Ishikawa (cell line): ENCODE data around the gene CERS3.

Experiments used
- CEBPB ChIP-seq: IDR thresholded peaks from 2 replicates; pipeline ENCODE4 v1.6.1; 2012
- CREB1 ChIP-seq: IDR thresholded peaks from 2 replicates; pipeline ENCODE4 v1.6.1; 2012; ENCODE audit warnings: low read depth
- EGR1 ChIP-seq: IDR thresholded peaks from 2 replicates; pipeline ENCODE4 v1.6.1; 2012
- EP300 ChIP-seq: IDR thresholded peaks from 2 replicates; pipeline ENCODE4 v1.6.1; 2012; ENCODE audit warnings: borderline replicate concordance
- FOXM1 ChIP-seq: IDR thresholded peaks from 2 replicates; pipeline ENCODE4 v1.6.1; 2012; ENCODE audit warnings: low read depth, borderline replicate concordance
- NFIC ChIP-seq: IDR thresholded peaks from 2 replicates; pipeline ENCODE4 v1.6.1; 2012
- RAD21 ChIP-seq: IDR thresholded peaks from 2 replicates; pipeline ENCODE4 v1.6.1; 2012; ENCODE audit warnings: low read depth
- TAF1 ChIP-seq: IDR thresholded peaks from 2 replicates; pipeline ENCODE4 v1.6.1; 2012; ENCODE audit warnings: low read depth, mild to moderate bottlenecking
- TCF12 ChIP-seq: IDR thresholded peaks from 2 replicates; pipeline ENCODE4 v1.6.1; 2012; ENCODE audit warnings: low read depth
- TEAD4 ChIP-seq: IDR thresholded peaks from 2 replicates; pipeline ENCODE4 v1.6.1; 2012
- YY1 ChIP-seq: IDR thresholded peaks from 2 replicates; pipeline ENCODE4 v1.6.1; 2012; ENCODE audit warnings: low read depth
- ZBTB7A ChIP-seq: IDR thresholded peaks from 2 replicates; pipeline ENCODE4 v1.6.1; 2012; ENCODE audit warnings: low read depth
- TF ChIP-seq, protein P1 (sequence below): IDR thresholded peaks from 2 replicates; pipeline ENCODE4 v1.6.1; 2012
- TF ChIP-seq, protein P2 (sequence below): IDR thresholded peaks from 2 replicates; pipeline ENCODE4 v1.6.1; 2012; ENCODE audit warnings: low read depth, mild to moderate bottlenecking
- TF ChIP-seq, protein P3 (sequence below): IDR thresholded peaks from 2 replicates; pipeline ENCODE4 v1.6.1; 2012

Gene CERS3

DNA sequence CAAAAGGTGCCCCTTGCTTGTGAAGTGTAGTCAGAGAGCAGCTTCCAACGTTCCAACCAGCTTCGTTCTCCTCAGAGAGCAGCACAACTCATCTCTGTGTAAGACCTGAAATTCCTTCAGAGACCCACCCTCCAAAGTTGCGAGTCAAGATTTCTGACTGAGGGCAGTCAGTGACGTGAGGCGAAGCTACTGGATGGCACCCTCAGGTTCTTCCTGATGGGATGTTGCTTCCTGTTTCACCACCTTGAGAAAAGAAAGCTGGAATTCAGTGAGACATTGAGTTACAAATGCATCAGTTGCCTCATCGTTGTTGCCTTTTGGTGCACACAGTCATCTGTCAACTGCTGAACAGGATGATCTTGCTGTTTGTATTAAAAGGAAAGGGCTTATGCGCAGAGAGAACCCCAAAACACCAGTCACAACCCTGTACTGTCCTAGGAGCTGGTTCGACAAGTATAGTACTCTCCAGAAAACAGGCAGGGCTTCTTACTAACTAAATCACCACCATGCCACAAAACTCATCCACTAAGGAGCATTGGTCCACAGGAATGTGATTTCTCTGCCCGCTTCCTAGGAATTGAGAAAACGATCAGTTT, at the start of gene CERS3:
Gene CERS3, minus strand, starts transcription at position 118 of the 596 bp plus-strand sequence. CDS start 27,101 bp downstream, outside the sequence.
- TF ChIP-seq, protein P1, sequence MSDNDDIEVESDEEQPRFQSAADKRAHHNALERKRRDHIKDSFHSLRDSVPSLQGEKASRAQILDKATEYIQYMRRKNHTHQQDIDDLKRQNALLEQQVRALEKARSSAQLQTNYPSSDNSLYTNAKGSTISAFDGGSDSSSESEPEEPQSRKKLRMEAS: no peak
- TF ChIP-seq TCF12: no peak
- no peak for TF ChIP-seq YY1
- no peak for TF ChIP-seq ZBTB7A
- TF ChIP-seq CREB1: no peak
- TF ChIP-seq TEAD4: no peak
- no peak for TF ChIP-seq TAF1

DNA sequence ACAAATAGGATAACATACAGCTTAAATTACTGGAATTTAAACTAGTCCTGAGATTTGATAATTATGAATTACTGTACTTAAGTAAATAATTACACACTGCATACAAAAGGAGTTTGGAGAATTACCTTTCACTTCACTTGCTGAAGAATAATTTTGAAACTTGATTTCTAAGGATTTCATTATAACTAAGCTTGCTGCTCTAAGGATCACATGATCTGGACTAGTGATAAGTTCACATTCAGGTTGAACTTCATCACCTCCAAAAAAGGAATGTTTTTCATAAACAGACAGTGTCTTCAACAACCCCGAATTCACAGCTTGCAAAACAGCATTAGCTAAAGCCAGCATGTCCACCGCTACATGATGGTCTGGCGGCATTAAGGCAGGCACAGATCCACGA, 44.8 kb upstream of the CERS3 start:
- TF ChIP-seq ZBTB7A (no peak), TAF1 (no peak), TEAD4 (no peak), CEBPB (no peak), YY1 (no peak), EP300 (no peak), RAD21 (no peak)
- TF ChIP-seq, protein P2, sequence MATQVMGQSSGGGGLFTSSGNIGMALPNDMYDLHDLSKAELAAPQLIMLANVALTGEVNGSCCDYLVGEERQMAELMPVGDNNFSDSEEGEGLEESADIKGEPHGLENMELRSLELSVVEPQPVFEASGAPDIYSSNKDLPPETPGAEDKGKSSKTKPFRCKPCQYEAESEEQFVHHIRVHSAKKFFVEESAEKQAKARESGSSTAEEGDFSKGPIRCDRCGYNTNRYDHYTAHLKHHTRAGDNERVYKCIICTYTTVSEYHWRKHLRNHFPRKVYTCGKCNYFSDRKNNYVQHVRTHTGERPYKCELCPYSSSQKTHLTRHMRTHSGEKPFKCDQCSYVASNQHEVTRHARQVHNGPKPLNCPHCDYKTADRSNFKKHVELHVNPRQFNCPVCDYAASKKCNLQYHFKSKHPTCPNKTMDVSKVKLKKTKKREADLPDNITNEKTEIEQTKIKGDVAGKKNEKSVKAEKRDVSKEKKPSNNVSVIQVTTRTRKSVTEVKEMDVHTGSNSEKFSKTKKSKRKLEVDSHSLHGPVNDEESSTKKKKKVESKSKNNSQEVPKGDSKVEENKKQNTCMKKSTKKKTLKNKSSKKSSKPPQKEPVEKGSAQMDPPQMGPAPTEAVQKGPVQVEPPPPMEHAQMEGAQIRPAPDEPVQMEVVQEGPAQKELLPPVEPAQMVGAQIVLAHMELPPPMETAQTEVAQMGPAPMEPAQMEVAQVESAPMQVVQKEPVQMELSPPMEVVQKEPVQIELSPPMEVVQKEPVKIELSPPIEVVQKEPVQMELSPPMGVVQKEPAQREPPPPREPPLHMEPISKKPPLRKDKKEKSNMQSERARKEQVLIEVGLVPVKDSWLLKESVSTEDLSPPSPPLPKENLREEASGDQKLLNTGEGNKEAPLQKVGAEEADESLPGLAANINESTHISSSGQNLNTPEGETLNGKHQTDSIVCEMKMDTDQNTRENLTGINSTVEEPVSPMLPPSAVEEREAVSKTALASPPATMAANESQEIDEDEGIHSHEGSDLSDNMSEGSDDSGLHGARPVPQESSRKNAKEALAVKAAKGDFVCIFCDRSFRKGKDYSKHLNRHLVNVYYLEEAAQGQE: no peak
- TF ChIP-seq, protein P1: no peak

DNA sequence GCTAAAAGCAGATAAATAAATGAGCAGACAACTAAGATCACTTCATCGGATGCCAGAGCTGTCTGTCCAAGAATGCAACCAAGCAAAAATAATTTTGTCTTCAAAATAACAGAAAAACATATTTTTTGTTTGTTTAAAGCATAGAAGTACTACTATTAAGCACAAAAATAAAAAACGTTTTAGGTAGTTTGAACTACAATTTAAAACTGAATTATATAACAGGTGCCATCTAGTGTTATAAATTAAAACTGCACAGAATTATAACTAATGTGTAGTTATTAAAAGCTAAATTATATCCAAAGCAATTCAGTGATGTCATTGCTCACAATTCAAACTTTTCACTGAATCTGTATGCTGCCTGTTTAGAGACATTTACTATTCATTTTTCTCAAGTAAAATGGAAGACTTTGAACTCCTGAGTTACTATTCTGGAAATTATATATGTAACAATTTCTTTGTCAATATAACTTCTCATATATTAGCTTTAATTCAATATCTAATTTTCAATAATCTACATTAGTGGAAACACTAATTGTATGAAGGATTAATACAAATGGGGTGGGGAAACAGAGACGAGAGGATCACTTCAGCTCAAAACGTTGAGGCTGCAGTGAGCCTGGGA, 43.7 kb upstream of the CERS3 start:
- TF ChIP-seq FOXM1 (no peak), CREB1 (no peak), NFIC (no peak), RAD21 (0 out of 2 replicates have a peak, but pooled peaks have one; percentile 5)

DNA sequence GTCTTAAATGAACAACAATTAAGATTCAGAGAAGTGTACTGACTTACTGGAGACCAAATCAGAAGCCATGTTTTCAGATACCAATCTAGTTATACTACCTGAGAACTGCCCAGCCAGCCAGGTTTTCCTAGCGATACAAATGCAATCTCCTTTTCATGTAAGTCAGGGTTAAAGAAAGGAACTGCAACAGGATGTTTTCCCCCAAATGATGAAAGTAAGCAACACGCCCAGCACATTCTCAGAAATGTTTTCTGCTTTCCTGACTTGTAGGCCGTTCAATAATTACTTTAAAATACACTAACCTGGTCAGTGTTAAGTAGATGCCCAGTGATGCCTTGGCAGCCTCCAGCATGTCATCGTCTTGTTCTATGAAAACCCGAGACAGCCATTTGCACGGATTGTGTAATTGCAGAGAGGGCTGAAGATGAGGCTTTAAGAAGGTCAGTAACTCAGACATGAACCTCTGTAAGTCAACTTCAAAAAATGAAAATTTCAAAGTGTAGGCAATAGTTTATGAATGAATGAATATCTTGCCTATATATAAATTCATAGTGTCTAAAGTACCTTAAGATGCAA, 42.9 kb upstream of the CERS3 start:
- TF ChIP-seq FOXM1 (no peak), NFIC (no peak), TEAD4 (no peak), CEBPB (no peak), YY1 (no peak), RAD21 (no peak), TAF1 (no peak), TCF12 (no peak)
- TF ChIP-seq, protein P1: no peak
- TF ChIP-seq, protein P2: no peak

DNA sequence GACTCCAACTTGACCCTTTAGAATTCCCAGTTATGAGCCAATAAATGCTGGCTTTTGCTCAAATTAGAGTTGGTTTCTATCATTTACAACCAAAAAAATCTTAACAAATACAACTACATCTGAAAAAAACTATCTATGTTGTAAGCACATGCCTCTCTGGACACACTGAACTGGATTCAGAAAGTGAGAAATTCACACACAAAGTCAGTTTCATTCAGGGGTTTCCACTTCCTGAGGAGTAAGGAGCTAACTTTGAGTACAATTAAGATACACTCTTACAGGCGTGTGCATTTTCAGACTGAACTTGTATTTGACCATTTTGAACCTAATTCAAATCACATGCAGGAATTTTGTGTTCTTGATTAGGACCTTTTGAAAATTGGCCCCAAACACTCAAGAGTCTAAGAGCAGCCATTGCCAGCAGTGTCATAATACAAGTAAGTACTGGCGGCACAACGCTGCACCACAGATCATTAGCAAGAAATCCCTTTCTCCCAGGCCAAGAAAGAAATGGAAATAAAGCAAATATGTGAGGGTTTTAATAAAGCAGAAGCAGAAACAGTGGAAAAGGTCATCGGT, 42.1 kb upstream of the CERS3 start:
- TF ChIP-seq TAF1 (no peak), EGR1 (no peak), TCF12 (no peak), CREB1 (no peak), RAD21 (no peak), NFIC (no peak), ZBTB7A (no peak), FOXM1 (no peak), YY1 (no peak), TEAD4 (no peak), CEBPB (no peak), EP300 (no peak)
- TF ChIP-seq, protein P2: no peak
- TF ChIP-seq, protein P1: no peak
- TF ChIP-seq, protein P3, sequence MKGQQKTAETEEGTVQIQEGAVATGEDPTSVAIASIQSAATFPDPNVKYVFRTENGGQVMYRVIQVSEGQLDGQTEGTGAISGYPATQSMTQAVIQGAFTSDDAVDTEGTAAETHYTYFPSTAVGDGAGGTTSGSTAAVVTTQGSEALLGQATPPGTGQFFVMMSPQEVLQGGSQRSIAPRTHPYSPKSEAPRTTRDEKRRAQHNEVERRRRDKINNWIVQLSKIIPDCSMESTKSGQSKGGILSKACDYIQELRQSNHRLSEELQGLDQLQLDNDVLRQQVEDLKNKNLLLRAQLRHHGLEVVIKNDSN: no peak
